PFSK-1 (cell line): Measurements from ENCODE around the gene MAFF.

Experiments used
- FOXP2 ChIP-seq: optimal IDR thresholded peaks from 2 replicates; pipeline ENCODE3; 2011; ENCODE audit warnings: borderline replicate concordance, control low read depth, inconsistent platforms; ENCODE audit not compliant: insufficient read depth; ENCODE audit errors: extremely low read length, extremely low read depth
- POLR2AphosphoS5 ChIP-seq: IDR thresholded peaks from 2 replicates; pipeline ENCODE4 v1.6.1; 2012; ENCODE audit warnings: low read depth, mild to moderate bottlenecking, control low read depth, low read length, moderate library complexity
- SIN3A ChIP-seq: IDR thresholded peaks from 2 replicates; pipeline ENCODE4 v1.6.1; 2012; ENCODE audit warnings: mild to moderate bottlenecking, low read length, moderate library complexity, borderline replicate concordance; ENCODE audit not compliant: insufficient read depth
- TAF1 ChIP-seq: IDR thresholded peaks from 2 replicates; pipeline ENCODE4 v1.6.1; 2012; ENCODE audit warnings: low read length, control low read depth, borderline replicate concordance; ENCODE audit not compliant: insufficient read depth
- TF ChIP-seq, protein P1 (sequence below), 2 experiments: IDR thresholded peaks; 2 replicates each; pipeline versions ENCODE4 v1.6.1 to v1.8.0; 2011 to 2012; ENCODE audit warnings: low read depth in 2 of 2, low read length in 2 of 2, control low read depth in 1 of 2, inconsistent platforms in 1 of 2, mild to moderate bottlenecking in 1 of 2, moderate library complexity in 1 of 2; ENCODE audit not compliant: insufficient read depth in 1 of 2

Gene MAFF

DNA sequence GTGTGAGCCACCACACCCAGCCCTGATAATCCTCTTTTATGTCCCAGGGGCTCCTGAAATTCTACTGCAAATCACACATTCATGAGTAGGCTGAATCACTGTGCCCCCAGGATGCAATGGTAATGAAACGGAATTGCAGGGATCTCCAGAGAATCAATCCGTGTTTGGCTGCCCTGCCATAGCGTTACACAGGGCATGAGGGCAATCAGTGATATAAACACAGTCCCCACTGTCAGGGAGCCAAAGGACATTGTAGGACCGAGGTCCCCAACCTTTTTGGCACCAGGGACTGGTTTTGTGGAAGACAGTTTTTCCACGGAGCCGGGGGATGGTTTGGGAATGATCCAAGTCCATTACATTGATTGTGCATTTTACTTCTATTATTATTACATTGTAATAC, 11.2 kb upstream of the MAFF start:
- TF ChIP-seq SIN3A (no peak), TAF1 (no peak), FOXP2 (no peak), POLR2AphosphoS5 (no peak)
- TF ChIP-seq, protein P1, sequence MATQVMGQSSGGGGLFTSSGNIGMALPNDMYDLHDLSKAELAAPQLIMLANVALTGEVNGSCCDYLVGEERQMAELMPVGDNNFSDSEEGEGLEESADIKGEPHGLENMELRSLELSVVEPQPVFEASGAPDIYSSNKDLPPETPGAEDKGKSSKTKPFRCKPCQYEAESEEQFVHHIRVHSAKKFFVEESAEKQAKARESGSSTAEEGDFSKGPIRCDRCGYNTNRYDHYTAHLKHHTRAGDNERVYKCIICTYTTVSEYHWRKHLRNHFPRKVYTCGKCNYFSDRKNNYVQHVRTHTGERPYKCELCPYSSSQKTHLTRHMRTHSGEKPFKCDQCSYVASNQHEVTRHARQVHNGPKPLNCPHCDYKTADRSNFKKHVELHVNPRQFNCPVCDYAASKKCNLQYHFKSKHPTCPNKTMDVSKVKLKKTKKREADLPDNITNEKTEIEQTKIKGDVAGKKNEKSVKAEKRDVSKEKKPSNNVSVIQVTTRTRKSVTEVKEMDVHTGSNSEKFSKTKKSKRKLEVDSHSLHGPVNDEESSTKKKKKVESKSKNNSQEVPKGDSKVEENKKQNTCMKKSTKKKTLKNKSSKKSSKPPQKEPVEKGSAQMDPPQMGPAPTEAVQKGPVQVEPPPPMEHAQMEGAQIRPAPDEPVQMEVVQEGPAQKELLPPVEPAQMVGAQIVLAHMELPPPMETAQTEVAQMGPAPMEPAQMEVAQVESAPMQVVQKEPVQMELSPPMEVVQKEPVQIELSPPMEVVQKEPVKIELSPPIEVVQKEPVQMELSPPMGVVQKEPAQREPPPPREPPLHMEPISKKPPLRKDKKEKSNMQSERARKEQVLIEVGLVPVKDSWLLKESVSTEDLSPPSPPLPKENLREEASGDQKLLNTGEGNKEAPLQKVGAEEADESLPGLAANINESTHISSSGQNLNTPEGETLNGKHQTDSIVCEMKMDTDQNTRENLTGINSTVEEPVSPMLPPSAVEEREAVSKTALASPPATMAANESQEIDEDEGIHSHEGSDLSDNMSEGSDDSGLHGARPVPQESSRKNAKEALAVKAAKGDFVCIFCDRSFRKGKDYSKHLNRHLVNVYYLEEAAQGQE (IDR thresholded peaks at IDR 0.05; ENCODE audit: insufficient read depth in 1 of 2, low read depth in 2 of 2, low read length in 2 of 2), result no peak

DNA sequence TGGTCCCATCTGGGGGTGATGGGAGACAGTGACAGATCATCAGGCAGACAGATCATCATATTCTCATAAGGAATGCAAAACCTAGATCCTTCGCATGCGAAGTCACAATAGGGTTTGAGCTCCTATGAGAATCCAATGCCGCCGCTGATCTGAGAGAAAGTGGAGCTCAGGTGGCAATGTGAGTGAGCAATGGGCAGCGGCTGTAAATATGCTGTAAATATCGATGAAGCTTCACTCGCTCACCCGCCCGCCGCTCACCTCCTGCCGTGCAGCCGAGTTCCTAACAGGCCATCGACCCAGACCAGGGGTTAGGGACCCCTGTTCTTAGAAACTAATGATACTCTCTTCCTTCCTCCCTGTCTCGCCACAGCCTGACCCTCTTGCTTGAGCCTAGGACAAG, 10.7 kb upstream of the MAFF start:
- no peak for TF ChIP-seq SIN3A
- no peak for TF ChIP-seq FOXP2
- TF ChIP-seq, protein P1 (IDR thresholded peaks at IDR 0.05; ENCODE audit: insufficient read depth in 1 of 2, low read depth in 2 of 2, low read length in 2 of 2), result no peak

DNA sequence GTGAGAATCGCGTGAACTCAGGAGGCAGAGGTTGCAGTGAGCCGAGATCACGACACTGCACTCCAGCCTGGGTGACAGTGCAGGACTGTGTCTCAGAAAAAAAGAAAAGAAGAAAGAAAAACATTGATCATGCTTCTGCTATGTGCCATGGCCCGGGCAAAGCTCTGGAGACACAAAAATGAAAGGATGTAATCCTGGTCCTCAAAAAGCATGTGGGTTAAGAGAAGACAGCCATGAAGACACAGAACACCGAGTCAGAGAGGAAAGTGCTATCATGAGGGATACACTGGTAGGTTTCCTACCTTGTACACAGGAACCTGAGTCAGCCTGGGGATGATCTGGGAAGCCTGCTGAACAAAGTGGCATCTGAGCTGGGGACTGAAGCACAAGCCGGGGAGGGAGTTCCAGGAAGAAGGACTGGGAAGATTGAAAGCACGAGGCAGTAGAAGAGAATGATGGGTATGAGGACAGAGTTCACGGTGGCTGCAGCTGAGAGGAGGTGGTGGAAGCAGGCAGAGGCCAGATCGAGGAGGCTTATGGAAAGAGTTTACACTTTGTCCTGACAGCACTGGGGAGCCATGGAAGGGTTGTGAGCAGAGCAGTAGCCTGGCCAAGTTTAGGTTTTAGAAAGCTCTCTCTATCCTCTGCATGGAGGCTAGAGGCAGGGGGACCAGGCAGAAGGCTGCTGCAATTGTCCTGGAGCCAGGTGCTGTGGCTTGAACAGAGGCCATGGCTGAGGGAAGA, 9.9 kb upstream of the MAFF start:
- TF ChIP-seq TAF1 (no peak), SIN3A (no peak), FOXP2 (no peak), POLR2AphosphoS5 (no peak)
- TF ChIP-seq, protein P1 (IDR thresholded peaks at IDR 0.05; ENCODE audit: insufficient read depth in 1 of 2, low read depth in 2 of 2, low read length in 2 of 2), result no peak

DNA sequence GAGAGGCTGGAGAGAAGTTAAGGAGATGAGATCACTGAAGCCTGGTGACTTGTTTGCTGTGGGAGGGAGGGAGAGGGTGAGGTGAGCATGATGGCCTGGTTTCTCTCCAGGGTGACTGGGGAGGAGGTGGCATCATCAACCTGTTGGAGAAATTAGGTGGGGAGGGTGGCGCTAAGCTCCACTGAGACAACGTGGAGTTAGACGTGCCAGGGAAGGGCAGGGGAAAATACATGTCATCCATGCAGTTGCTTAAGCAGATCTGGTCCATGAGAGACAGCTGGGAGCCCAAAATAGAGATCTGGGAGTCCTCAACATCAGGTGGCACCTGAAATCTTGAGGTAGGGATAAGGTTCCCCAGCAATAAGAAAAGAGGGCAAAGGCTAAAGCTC, 9.3 kb upstream of the MAFF start:
- no peak for TF ChIP-seq FOXP2
- TF ChIP-seq, protein P1 (IDR thresholded peaks at IDR 0.05; ENCODE audit: insufficient read depth in 1 of 2, low read depth in 2 of 2, low read length in 2 of 2), result no peak

DNA sequence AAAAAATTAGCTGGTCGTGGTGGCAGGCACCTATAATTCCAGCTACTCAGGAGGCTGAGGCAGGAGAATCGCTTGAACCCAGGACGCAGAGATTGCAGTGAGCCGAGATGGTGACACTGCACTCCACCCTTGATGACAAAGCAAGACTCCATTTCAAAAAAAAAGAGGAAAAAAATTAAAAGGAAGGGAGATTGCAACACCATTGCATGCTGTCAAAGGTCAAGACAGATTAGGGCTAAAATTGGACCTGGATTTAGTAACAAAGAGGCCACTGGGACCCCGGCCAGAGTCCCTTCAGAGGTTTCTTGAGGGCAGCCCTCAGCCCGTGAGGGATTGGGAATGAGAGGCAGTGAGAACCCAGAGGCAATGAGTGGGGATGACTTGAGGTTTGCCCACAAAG, 8.2 kb upstream of the MAFF start:
- no peak for TF ChIP-seq FOXP2
- TF ChIP-seq SIN3A, result no peak
- TF ChIP-seq, protein P1 (IDR thresholded peaks at IDR 0.05; ENCODE audit: insufficient read depth in 1 of 2, low read depth in 2 of 2, low read length in 2 of 2), result no peak
- no peak for TF ChIP-seq POLR2AphosphoS5
- TF ChIP-seq TAF1, result no peak
